Naive B cell (primary cell): ENCODE results near the gene IL21R. TPM values are rescaled to one million over a fixed set of nuclear protein-coding genes. Genes with fewer than 3 reads are reported as not detected.
"Not testable (repeated sequence)": the region's sequence is repeated elsewhere in the genome, so short reads cannot be mapped to it uniquely, and the experiment has no call there.

ENCODE experiments used
- ATAC-seq, 2 donors: fragments of 150-1000 bp; cut with Tn5 transposase; 2 replicates each; pipeline ENCODE4 v1.10.0; 2021; ENCODE audit warnings: low read depth in 2 of 2, mild to moderate bottlenecking in 2 of 2, moderate library complexity in 2 of 2
- DNase-seq: peaks from one replicate; pipeline ENCODE4 v3.0.0; 2022
- H3K27ac Mint-ChIP-seq, 6 donors: one replicate each; pipeline ENCODE4 v1.8.0; 2020 to 2022; ENCODE audit warnings: mild to moderate bottlenecking in 6 of 6, mixed read lengths in 6 of 6, moderate library complexity in 5 of 6, inconsistent platforms in 2 of 6
- H3K27me3 Mint-ChIP-seq, 3 donors: one replicate each; pipeline ENCODE4 v1.8.0; 2021 to 2022; ENCODE audit warnings: mixed read lengths in 3 of 3, mild to moderate bottlenecking in 1 of 3
- H3K36me3 Mint-ChIP-seq, 2 donors: one replicate each; pipeline ENCODE4 v1.8.0; 2020 to 2022; ENCODE audit warnings: mixed read lengths in 2 of 2, inconsistent platforms in 1 of 2, mild to moderate bottlenecking in 1 of 2
- H3K4me1 Mint-ChIP-seq, 3 donors: one replicate each; pipeline ENCODE4 v1.8.0; 2020 to 2022; ENCODE audit warnings: mixed read lengths in 3 of 3, inconsistent platforms in 1 of 3, mild to moderate bottlenecking in 1 of 3, moderate library complexity in 1 of 3
- H3K4me3 Mint-ChIP-seq, 8 donors: one replicate each; pipeline ENCODE4 v1.8.0; 2020 to 2022; ENCODE audit warnings: mild to moderate bottlenecking in 8 of 8, mixed read lengths in 8 of 8, moderate library complexity in 8 of 8, inconsistent platforms in 2 of 8
- H3K9me3 Mint-ChIP-seq, 7 donors: one replicate each; pipeline ENCODE4 v1.8.0; 2020 to 2022; ENCODE audit warnings: mixed read lengths in 7 of 7, mild to moderate bottlenecking in 5 of 7, inconsistent platforms in 2 of 7, moderate library complexity in 1 of 7
- polyA plus RNA-seq, 6 donors: library from polyadenylated mRNA; unstranded; fragments of 300-500 nt; fragmentation: Illumina TruSeq; gene quantifications; one replicate each; pipeline ENCODE4 v1.2.3, GENCODE V29; 2021; ENCODE audit warnings: low read depth in 6 of 6

Gene IL21R
- polyA plus RNA-seq, 6 donors from 2014 or later: 47.9 to 118 (median 74.5) TPM

GRCh38 chr16:27381236-27381635 is 20.7 kb upstream of the IL21R start:
- Mint-ChIP-seq H3K4me1 (peaks cover 60 to 92% (median 86%) of the 10 kb centered on the region in 3 donors), H3K36me3 (peaks cover 7 to 10% of the 10 kb centered on the region in 2 donors), H3K27ac (peak overlapping the region in 2 of 6 donors; percentile 19 to 96)

GRCh38 chr16:27381974-27382855 is 19.8 kb upstream of the IL21R start:
- Mint-ChIP-seq H3K4me1 (peaks cover 60 to 86% (median 82%) of the 10 kb centered on the region in 3 donors), H3K27ac (peak overlapping the region; percentile 9 to 96 (median 70)), H3K36me3 (peaks cover 7 to 16% of the 10 kb centered on the region in 2 donors), H3K4me3 (peak overlapping the region in 7 of 8 donors; percentile 12 to 80 (median 55)), H3K27me3 (no peaks in the 10 kb centered on the region), H3K9me3 (peaks cover 4 to 18% (median 12%) of the 10 kb centered on the region in 7 donors)
- peak; percentile 24 to 29 for ATAC-seq
- DNase-seq: no peak

More at GRCh38 chr16:27381236-27381635, 20.7 kb upstream of the IL21R start:
- no peak overlapping the region for H3K4me3 Mint-ChIP-seq
- DNase-seq (no peak), ATAC-seq (no peak)
- no peaks in the 10 kb centered on the region for H3K27me3 Mint-ChIP-seq
- peaks cover 4 to 13% (median 10%) of the 10 kb centered on the region in 7 donors for H3K9me3 Mint-ChIP-seq

- Mint-ChIP-seq H3K27me3 (no peaks in the 10 kb centered on the region), H3K36me3 (peaks cover 7 to 16% of the 10 kb centered on the region in 2 donors), H3K9me3 (peaks cover 4 to 18% (median 12%) of the 10 kb centered on the region in 7 donors), H3K4me3 (peak overlapping the region in 6 of 8 donors; percentile 35 to 85 (median 56)), H3K4me1 (peaks cover 53 to 79% (median 74%) of the 10 kb centered on the region in 3 donors), H3K27ac (peak overlapping the region in 5 of 6 donors; percentile 67 to 88 (median 86))
- ATAC-seq (peak; percentile 85), DNase-seq (no peak)
Measured at GRCh38 chr16:27383556-27384243, 18.3 kb upstream of the IL21R start.

GRCh38 chr16:27384425-27384824 is 17.5 kb upstream of the IL21R start:
- Mint-ChIP-seq H3K4me3 (peak overlapping the region in 6 of 8 donors; percentile 40 to 85 (median 63)), H3K4me1 (peaks cover 51 to 75% (median 71%) of the 10 kb centered on the region in 3 donors), H3K9me3 (peaks cover 6 to 23% (median 13%) of the 10 kb centered on the region in 7 donors), H3K27ac (peak overlapping the region in 5 of 6 donors; percentile 74 to 88 (median 84)), H3K27me3 (no peaks in the 10 kb centered on the region), H3K36me3 (peaks cover 9 to 16% of the 10 kb centered on the region in 2 donors)
- DNase-seq: no peak
- no peak for ATAC-seq

GRCh38 chr16:27385398-27385797 is 16.6 kb upstream of the IL21R start:
- Mint-ChIP-seq H3K4me1 (peaks cover 48 to 73% (median 66%) of the 10 kb centered on the region in 3 donors), H3K36me3 (peaks cover 11 to 16% of the 10 kb centered on the region in 2 donors), H3K27ac (peak overlapping the region in 1 of 6 donors; percentile 43), H3K27me3 (no peaks in the 10 kb centered on the region), H3K4me3 (no peak overlapping the region), H3K9me3 (peaks cover 8 to 25% (median 16%) of the 10 kb centered on the region in 7 donors)
- DNase-seq (no peak), ATAC-seq (no peak)

GRCh38 chr16:27386674-27387073 is 15.3 kb upstream of the IL21R start:
- Mint-ChIP-seq H3K9me3 (peaks cover 8 to 27% (median 16%) of the 10 kb centered on the region in 7 donors), H3K4me1 (peaks cover 47 to 68% (median 54%) of the 10 kb centered on the region in 3 donors), H3K27me3 (no peaks in the 10 kb centered on the region), H3K36me3 (peaks cover 11 to 21% of the 10 kb centered on the region in 2 donors), H3K27ac (no peak overlapping the region), H3K4me3 (no peak overlapping the region)
- ATAC-seq (no peak), DNase-seq (no peak)

GRCh38 chr16:27387724-27388123 is 14.2 kb upstream of the IL21R start:
- Mint-ChIP-seq H3K4me3 (no peak overlapping the region), H3K9me3 (peaks cover 11 to 36% (median 26%) of the 10 kb centered on the region in 7 donors), H3K4me1 (peaks cover 37 to 57% (median 44%) of the 10 kb centered on the region in 3 donors), H3K27me3 (no peaks in the 10 kb centered on the region), H3K36me3 (peaks cover 11 to 31% of the 10 kb centered on the region in 2 donors), H3K27ac (peak overlapping the region in 1 of 6 donors; percentile 58)
- ATAC-seq: no peak
- DNase-seq: no peak

GRCh38 chr16:27389272-27389961 is 12.6 kb upstream of the IL21R start:
- DNase-seq (no peak), ATAC-seq (peak in 1 of 2 donors; percentile 63)
- H3K36me3 Mint-ChIP-seq: peaks cover 5 to 36% of the 10 kb centered on the region in 2 donors
- peaks cover 16 to 46% (median 33%) of the 10 kb centered on the region in 7 donors for H3K9me3 Mint-ChIP-seq
- H3K27me3 Mint-ChIP-seq: no peaks in the 10 kb centered on the region
- H3K4me3 Mint-ChIP-seq: no peak overlapping the region
- peak overlapping the region in 2 of 6 donors; percentile 34 to 42 for H3K27ac Mint-ChIP-seq
- peaks cover 26 to 41% (median 30%) of the 10 kb centered on the region in 3 donors for H3K4me1 Mint-ChIP-seq

- peak; percentile 42 to 61 for ATAC-seq
- Mint-ChIP-seq H3K9me3 (peaks cover 22 to 51% (median 38%) of the 10 kb centered on the region in 7 donors), H3K27me3 (no peaks in the 10 kb centered on the region), H3K4me3 (peak overlapping the region in 1 of 8 donors; percentile 40), H3K36me3 (peaks cover 5 to 40% of the 10 kb centered on the region in 2 donors), H3K27ac (no peak overlapping the region), H3K4me1 (peaks cover 24 to 37% (median 28%) of the 10 kb centered on the region in 3 donors)
- DNase-seq: no peak
Measured at GRCh38 chr16:27390151-27390550, 11.8 kb upstream of the IL21R start.

- no peak overlapping the region for H3K4me3 Mint-ChIP-seq
- no peak for DNase-seq
- peaks cover 21 to 35% (median 24%) of the 10 kb centered on the region in 3 donors for H3K4me1 Mint-ChIP-seq
- H3K36me3 Mint-ChIP-seq: peaks cover 15 to 43% of the 10 kb centered on the region in 2 donors
- ATAC-seq: no peak
- peak overlapping the region in 1 of 6 donors; percentile 19 for H3K27ac Mint-ChIP-seq
- H3K9me3 Mint-ChIP-seq: peaks cover 21 to 63% (median 48%) of the 10 kb centered on the region in 7 donors
- H3K27me3 Mint-ChIP-seq: no peaks in the 10 kb centered on the region
Measured at GRCh38 chr16:27392671-27393070, 9.3 kb upstream of the IL21R start.

GRCh38 chr16:27394516-27394915 is 7.5 kb upstream of the IL21R start:
- peaks cover 11 to 43% of the 10 kb centered on the region in 2 donors for H3K36me3 Mint-ChIP-seq
- no peak for ATAC-seq
- peaks cover 17 to 57% (median 46%) of the 10 kb centered on the region in 7 donors for H3K9me3 Mint-ChIP-seq
- H3K27me3 Mint-ChIP-seq: no peaks in the 10 kb centered on the region
- H3K27ac Mint-ChIP-seq: peak overlapping the region in 1 of 6 donors; percentile 61
- peak overlapping the region in 2 of 8 donors; percentile 10 to 13 for H3K4me3 Mint-ChIP-seq
- DNase-seq: no peak
- H3K4me1 Mint-ChIP-seq: peaks cover 23 to 42% (median 24%) of the 10 kb centered on the region in 3 donors

GRCh38 chr16:27398341-27398893 is 3.6 kb upstream of the IL21R start:
- DNase-seq: not testable (repeated sequence)
- peaks cover 54 to 72% (median 59%) of the 10 kb centered on the region in 3 donors for H3K4me1 Mint-ChIP-seq

More at GRCh38 chr16:27398341-27398893, 3.6 kb upstream of the IL21R start:
- Mint-ChIP-seq H3K27ac (peak overlapping the region; percentile 84 to 100 (median 100)), H3K36me3 (peaks cover 16 to 23% of the 10 kb centered on the region in 2 donors), H3K4me3 (peak overlapping the region; percentile 58 to 99 (median 76)), H3K9me3 (peaks cover 10 to 33% (median 28%) of the 10 kb centered on the region in 7 donors)
- not testable (repeated sequence) for H3K27me3 Mint-ChIP-seq, ATAC-seq
